ENCODE measurements around the gene CAV3. TPM values are rescaled to one million over a fixed set of nuclear protein-coding genes. Genes with fewer than 3 reads are reported as not detected.

CAV3 gene
- polyA plus RNA-seq, 3 donors, result not detected

GRCh38 chr3:8722808-8723207, 10.8 kb upstream of the CAV3 start:
- no peaks in the 10 kb centered on the region for H3K4me1 Mint-ChIP-seq
- no peaks in the 10 kb centered on the region for H3K4me1 ChIP-seq (ENCODE audit: control insufficient read depth in 1 of 2, insufficient read depth in 2 of 2, low read length in 2 of 2)
- no peak overlapping the region for H2AFZ ChIP-seq (ENCODE audit: insufficient read depth, low read depth, low read length, poor library complexity, severe bottlenecking)
- no peak overlapping the region for H3K27ac Mint-ChIP-seq
- no peak for DNase-seq
- H3K9me3 ChIP-seq (replicated peaks in 1 of 2; ENCODE audit: control insufficient read depth in 1 of 2, insufficient read depth in 1 of 2, low read length in 2 of 2), result peaks cover 0 to 7% of the 10 kb centered on the region in 2 donors
- intact Hi-C loops (cut with micrococcal nuclease), result no loop called here
- no peaks in the 10 kb centered on the region for H3K36me3 ChIP-seq (replicated peaks in 1 of 2; ENCODE audit: control insufficient read depth in 1 of 2, insufficient read depth in 2 of 2, low read length in 2 of 2)
- H3K4me2 ChIP-seq (replicated peaks; ENCODE audit: extremely low read depth, low read length, poor library complexity, severe bottlenecking), result no peak overlapping the region
- no peaks in the 10 kb centered on the region for H3K27me3 ChIP-seq (ENCODE audit: control insufficient read depth in 2 of 2, insufficient read depth in 2 of 2, low read length in 2 of 2)
- H3K4me3 ChIP-seq (replicated peaks in 1 of 3; ENCODE audit: low read depth in 2 of 3, low read length in 3 of 3), result no peak overlapping the region
- H3K36me3 Mint-ChIP-seq, result no peaks in the 10 kb centered on the region
- H4K20me1 ChIP-seq (ENCODE audit: insufficient read depth, low read length), result no peaks in the 10 kb centered on the region
- H3K9me3 Mint-ChIP-seq, result peaks cover 2 to 12% (median 8%) of the 10 kb centered on the region in 7 donors
- no peak overlapping the region for H3K4me3 Mint-ChIP-seq
- no peaks in the 10 kb centered on the region for H3K79me2 ChIP-seq (ENCODE audit: insufficient read depth, low read length)
- H3K27me3 Mint-ChIP-seq (ENCODE audit: low read depth in 3 of 3), result peaks cover 3 to 4% (median 4%) of the 10 kb centered on the region in 3 donors
- 86% methylated on average over 4 of the region's 5 CpGs for WGBS (ENCODE audit: insufficient coverage)
- H3K27ac ChIP-seq (ENCODE audit: low read depth in 1 of 2, low read length in 2 of 2), result no peak overlapping the region
- H3K9ac ChIP-seq (ENCODE audit: insufficient read depth, low read length, poor library complexity, severe bottlenecking), result no peak overlapping the region
- no peak for TF ChIP-seq CTCF (IDR thresholded peaks at IDR 0.05)

- Mint-ChIP-seq H3K27ac (no peak overlapping the region), H3K36me3 (no peaks in the 10 kb centered on the region), H3K4me3 (no peak overlapping the region), H3K27me3 (ENCODE audit: low read depth in 3 of 3) (peaks cover 3 to 4% (median 4%) of the 10 kb centered on the region in 3 donors), H3K9me3 (peaks cover 3 to 14% (median 7%) of the 10 kb centered on the region in 7 donors), H3K4me1 (no peaks in the 10 kb centered on the region)
- Histone ChIP-seq H3K9ac (ENCODE audit: insufficient read depth, low read length, poor library complexity, severe bottlenecking) (no peak overlapping the region), H3K4me3 (replicated peaks in 1 of 3; ENCODE audit: low read depth in 2 of 3, low read length in 3 of 3) (no peak overlapping the region), H3K27me3 (ENCODE audit: control insufficient read depth in 2 of 2, insufficient read depth in 2 of 2, low read length in 2 of 2) (no peaks in the 10 kb centered on the region), H4K20me1 (ENCODE audit: insufficient read depth, low read length) (no peaks in the 10 kb centered on the region), H3K4me2 (replicated peaks; ENCODE audit: extremely low read depth, low read length, poor library complexity, severe bottlenecking) (no peak overlapping the region), H2AFZ (ENCODE audit: insufficient read depth, low read depth, low read length, poor library complexity, severe bottlenecking) (no peak overlapping the region), H3K79me2 (ENCODE audit: insufficient read depth, low read length) (no peaks in the 10 kb centered on the region), H3K36me3 (replicated peaks in 1 of 2; ENCODE audit: control insufficient read depth in 1 of 2, insufficient read depth in 2 of 2, low read length in 2 of 2) (no peaks in the 10 kb centered on the region), H3K4me1 (ENCODE audit: control insufficient read depth in 1 of 2, insufficient read depth in 2 of 2, low read length in 2 of 2) (no peaks in the 10 kb centered on the region), H3K9me3 (replicated peaks in 1 of 2; ENCODE audit: control insufficient read depth in 1 of 2, insufficient read depth in 1 of 2, low read length in 2 of 2) (peaks cover 0 to 7% of the 10 kb centered on the region in 2 donors), H3K27ac (ENCODE audit: low read depth in 1 of 2, low read length in 2 of 2) (no peak overlapping the region)
- TF ChIP-seq CTCF (IDR thresholded peaks at IDR 0.05), result no peak
- DNase-seq, result no peak
- intact Hi-C loops (cut with micrococcal nuclease), result no loop called here
- 44% methylated on average over 2 of the region's 3 CpGs for WGBS (ENCODE audit: insufficient coverage)
Measured at GRCh38 chr3:8723612-8724011, 10.0 kb upstream of the CAV3 start.

Data from CD14-positive monocyte (primary cell).